HG02571 (cell line): ENCODE measurements around the gene CFAP52.
"Not testable (repeated sequence)": the region's sequence is repeated elsewhere in the genome, so short reads cannot be mapped to it uniquely, and the experiment has no call there.

ENCODE experiments used
- ATAC-seq: cut with Tn5 transposase; IDR thresholded peaks from one replicate; pipeline ENCODE4 v1.9.1; 2021; ENCODE audit warnings: mild to moderate bottlenecking, moderate library complexity; ENCODE audit not compliant: unreplicated experiment

The CFAP52 gene

DNA sequence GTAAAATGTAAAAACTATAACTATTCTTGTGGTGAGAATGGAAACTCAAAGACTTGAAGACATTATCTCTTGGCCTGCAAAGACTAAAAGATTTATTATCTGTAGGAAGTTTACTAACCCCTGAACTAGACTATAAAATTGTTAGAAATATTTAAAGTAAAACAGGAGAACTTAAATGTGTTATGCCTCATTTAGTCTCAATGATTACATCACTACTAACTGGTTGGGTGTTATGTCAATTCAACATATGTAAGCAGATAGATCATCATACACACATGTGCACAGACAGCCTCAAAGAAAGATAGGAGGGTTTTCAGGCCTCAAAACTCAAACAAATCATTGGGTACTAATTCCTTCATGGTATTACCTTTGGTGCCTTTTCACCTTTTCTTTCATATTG, 8.4 kb upstream of the CFAP52 start:
- ATAC-seq = no peak

DNA sequence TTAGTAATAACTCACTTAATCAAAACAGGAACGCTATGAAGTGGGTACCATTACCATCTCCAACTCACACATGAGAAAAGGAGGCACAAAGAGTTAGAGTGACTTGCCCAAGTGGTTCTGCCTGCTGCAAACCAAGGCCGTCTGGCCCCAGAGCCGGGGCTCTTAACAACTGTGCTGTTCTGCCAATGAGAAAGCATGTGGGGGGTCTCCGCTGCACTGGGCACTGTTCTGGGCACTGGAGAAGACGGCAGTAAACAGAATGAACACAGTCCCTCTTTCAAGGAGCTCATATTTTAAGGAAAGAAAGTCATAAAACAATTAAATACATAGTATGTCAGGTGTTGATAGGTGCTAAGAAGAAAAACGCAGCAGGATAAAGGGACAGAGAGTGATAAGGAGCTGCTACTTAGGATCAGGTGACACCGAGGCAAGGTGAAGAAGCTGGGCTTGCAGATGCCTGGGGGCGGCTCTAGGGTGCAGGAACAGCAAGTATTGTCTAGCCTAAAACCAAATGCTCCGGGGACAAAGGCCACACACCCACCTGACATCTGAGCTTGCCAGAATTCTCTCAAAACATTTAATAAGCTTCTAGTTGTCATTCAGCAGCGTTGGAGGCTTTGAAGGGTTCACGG, 7.4 kb upstream of the CFAP52 start:
- no peak for ATAC-seq

DNA sequence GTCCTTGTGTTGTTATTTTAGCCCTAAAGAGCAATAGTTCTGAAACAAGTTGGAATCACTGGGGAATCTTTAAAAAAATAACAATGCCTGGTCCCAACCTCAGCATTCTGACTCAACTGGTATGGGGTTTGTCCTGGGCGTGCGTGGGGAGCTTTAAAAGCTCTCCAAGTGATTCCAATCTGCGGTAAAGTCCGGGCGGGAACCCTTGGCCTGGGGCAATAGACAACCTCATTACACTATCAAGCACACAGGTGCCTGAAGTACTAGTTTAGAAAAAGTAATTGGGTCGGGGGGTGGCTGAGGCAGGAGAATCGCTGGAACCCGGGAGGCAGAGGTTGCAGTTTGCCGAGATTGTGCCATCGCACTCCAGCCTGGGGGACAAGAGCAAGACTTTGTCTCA, 5.2 kb upstream of the CFAP52 start:
- no peak for ATAC-seq

DNA sequence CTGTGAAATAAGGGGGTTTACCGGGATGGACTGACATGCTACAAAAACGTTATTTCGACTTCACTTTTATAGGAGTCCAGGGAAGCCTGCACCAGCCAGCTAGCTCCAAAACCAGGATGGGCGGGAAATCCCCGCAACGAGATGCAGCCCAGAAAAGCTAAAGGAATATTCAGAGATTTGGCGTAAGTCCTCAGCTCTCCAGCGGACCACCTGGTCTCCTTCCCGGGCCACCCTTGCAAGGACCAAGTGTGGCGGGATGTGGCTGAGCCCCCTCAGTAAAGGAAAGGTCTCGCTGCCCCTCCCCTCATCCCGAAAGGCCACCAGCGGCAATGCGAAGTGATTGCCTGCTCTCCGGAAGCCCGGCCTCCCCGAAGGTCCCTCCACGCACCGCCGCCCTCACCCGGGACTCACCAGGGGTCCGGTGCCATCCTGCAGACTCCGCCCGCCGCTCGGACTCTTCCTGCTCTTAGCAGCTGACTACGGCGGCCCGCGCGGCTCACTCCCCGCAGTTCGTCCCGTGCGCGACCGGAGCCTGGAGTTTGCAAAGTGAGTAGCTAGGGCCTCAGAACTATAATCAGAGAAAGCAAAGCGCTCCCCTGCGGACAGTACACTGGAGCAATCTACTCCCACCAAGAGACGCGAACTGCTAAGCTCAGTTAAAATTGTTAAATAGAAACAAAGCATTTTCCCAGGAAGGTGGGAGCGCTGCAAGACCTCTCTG, 901 bp upstream of the CFAP52 start, which contains the start of gene STX8:
Gene STX8, minus strand, starts transcription at position 440 of the 721 bp plus-strand sequence. Its CDS starts 12 bp downstream, at position 428.
- ATAC-seq = peak; percentile 70

DNA sequence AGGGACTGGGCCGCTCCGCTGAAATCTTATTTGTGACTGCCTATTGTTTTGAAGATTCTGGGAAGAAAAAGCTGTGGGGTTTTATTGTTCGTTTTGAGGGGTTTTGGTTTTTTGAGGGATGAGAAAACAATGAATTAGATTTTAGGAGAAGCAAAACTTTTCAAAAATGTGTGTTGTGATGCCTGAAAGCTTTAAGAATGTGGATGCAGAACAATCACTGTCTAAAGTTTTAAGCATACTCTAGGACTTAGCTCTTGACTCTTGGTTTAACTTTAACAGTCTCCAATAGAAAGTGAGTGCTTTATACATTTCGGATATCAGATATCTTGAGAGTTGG, 899 bp downstream of the CFAP52 start:
- ATAC-seq = no peak

DNA sequence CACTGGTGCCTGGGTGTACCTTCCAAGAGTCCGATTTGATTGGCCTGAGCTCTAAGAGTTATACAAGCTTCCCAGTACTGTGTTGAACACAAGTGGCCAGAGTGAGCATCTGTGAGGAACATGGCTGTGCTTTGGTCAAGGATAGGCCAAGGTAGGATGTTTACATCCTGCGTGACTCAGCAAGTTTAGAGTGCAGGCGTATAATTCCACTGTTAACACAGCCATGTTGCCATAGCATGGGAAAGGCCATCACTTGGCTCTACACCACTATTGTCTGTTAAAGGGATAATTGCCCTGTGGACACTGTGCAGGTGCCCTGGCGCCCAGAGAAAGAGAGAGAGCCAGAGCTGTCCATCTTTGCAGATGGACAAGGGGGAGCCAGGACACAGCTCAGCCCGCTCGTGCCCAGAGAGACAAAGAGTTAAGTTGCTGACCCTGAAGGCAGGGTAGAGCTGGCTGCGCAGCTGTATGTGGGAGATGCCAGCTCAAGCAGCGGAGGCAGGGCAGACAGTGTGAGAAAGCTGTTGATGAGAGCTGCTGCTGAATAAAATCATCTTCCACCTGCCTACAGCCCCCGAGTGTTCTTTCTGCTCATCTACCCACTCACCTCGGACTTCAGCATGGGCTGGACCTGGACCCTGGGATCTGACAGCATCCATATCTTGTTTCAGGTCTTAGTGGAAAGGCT, 11.7 kb downstream of the CFAP52 start:
- ATAC-seq = no peak

DNA sequence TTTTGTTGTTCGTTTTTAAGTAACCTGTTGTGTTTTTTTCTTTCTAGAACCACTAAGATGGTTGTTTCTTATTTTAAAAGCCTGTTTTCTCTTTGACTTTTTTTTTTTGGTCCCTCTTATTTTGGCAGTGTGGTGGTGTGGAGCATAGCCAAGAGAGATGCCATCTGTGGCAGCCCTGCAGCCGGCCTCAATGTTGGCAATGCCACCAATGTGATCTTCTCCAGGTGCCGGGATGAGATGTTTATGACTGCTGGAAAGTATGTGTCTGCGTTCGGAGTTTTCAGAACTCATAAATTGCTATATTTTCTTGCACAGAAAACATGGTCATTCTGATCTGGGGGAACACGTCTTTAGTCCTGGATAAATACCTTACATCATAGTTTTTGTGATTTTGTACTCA, 17.6 kb downstream of the CFAP52 start:
- ATAC-seq = no peak

DNA sequence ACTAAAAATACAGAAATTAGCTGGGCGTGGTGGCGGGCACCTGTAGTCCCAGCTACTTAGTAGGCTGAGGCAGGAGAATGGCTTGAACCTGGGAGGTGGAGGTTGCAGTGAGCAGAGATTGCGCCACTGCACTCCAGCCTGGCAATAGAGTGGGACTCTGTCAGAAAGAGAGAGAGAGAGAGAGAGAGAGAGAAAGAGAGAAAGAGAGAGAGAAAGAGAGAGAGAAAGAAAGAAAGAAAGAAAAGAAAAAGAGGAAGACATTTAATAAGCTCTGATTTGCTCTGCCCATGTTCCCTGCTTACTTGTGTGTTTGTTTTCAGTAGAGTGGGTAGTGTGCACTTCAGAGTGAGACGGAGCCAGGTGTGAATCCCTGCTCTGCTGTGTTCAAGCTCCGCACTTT, 21.2 kb downstream of the CFAP52 start:
- not testable (repeated sequence) for ATAC-seq

DNA sequence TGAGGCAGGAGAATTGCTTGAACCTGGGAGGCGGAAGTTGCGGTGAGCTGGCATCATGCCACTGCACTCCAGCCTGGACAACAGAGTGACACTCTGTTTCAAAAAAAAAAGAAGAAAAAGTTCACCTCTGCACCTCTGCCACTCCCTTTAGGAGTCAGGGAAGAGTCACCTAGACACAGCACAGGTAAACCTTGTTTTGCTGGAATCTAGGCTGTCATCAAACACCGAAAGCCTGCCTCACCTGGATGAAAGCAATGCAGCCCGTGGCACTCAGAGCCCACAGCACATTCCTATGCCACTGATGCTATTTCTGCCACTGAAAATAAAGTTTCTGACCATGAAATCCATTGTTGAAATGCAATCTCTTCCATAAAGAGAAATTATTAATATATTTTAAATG, 22.2 kb downstream of the CFAP52 start:
- no peak for ATAC-seq

DNA sequence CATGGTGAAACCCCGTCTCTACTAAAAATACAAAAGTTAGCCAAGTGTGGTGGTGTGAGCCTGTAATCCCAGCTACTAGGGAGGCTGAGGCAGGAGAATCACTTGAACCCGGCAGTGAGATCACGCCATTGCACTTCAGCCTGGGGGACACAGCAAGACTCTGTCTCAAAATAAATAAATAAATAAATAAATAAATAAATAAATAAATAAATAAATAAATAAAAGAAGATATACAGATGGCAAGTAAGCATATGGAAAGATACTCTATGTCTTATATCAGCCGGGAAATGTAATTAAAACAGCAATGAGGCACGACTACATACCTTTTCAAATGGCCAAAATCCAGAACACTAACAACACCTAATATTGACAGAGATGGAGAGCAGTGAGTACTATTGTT, 28.1 kb downstream of the CFAP52 start:
- ATAC-seq = not testable (repeated sequence)

DNA sequence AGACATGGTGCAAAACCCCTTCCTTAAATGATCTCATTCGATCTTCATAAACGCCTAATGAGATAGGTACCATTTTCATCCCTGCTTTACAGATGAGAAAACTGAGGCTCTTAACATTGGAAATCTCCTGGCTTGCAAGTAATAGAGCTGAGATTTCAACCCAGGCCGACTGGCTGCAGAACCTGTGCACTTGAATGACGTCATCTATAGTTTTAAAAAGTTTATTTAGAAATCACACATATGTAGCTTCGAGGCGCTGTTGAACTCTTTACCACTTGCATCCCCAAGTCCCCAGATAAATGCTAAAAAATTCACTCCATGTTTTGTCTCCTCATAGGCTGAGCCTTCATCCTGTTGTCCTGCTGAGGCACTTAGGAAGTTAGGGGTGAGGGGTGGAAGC, 30.0 kb downstream of the CFAP52 start:
- no peak for ATAC-seq

DNA sequence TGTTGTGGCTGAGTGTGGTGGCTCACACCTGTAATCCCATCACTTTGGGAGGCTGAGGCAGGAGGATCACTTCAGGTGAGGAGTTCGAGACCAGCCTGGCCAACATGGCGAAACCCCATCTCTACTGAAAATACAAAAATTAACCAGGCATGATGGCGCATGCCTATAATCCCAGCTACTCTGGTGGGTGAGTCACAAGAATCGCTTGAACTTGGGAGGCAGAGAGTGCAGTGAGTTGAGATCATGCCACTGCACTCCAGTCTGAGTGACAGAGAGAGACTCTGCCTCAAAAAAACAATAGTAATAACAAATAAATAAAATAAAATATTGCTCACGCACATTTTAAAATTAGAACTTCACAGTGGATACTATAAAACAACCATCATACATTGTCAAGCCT, 30.6 kb downstream of the CFAP52 start:
- not testable (repeated sequence) for ATAC-seq

DNA sequence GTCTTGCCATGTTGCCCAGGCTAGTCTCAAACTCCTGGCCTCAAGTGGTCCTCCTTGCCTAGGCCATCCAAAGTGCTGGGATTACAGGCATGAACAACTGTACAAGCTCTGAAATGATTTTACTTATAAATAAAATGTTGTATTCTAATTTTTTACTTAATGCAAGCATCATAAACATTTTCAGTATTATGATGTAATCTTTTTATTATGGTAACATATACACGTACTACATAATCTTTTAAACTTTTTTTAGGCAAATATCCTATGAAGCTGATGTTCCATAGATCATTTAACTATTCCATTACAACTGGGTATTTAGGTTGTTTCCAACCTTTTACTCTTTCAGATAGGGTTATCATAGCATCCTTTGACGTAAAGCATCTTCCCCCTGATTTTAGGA, 35.1 kb downstream of the CFAP52 start:
- no peak for ATAC-seq

DNA sequence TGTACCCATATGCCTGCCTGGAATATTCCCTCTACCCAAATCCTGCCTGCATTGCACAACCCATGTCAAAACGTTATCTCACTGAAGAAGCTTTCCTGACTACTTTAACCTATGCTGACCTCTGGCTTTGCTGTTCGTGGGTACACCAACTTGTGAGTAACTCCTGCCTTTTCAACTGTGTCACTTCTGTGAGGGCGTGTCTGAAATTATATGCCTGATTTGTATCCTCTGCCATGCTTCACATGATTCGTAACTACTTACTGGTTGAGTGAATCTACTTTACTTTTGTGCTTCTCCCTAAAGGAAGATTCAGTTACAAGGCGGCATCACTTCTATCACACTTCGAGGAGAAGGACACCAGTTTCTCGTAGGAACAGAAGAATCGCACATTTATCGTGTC, 35.6 kb downstream of the CFAP52 start:
- ATAC-seq = no peak

DNA sequence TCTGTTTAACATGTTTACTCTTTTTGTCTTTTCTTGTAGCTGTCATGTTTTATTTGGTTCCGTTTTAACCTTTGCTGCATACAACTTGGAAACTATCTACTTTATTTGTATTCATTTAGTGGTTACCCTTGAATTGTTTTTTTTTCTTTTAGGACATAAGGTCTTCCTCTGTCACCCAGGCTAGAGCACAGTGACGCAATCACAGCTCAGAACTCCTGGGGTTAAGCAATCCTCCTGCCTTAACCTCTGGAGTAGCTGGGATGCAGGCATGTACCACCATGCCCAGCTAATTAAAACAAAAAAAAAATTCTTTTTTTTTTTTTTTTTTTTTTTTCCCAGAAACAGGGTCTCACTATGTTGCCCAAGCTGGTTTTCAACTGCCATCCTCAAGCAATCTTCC, 39.0 kb downstream of the CFAP52 start:
- ATAC-seq = no peak

DNA sequence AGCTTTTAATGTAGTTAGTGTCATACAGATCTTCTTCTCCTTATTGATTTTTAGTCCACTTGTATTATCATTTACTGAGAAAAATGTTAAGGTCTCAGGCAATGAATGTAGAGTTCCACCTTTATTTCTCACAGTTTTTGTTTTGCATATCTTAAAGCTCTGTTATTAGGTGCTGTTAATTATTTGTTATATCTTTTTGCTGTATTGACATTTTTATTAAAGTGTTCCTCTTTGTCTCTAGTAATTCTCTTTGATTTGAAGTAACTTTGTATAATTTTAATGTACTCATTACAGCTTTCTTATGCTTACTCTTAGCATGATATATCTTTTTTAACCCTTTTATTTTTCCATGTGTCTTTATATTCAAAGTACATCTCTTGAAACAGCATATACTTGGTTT, 46.5 kb downstream of the CFAP52 start:
- ATAC-seq = no peak

DNA sequence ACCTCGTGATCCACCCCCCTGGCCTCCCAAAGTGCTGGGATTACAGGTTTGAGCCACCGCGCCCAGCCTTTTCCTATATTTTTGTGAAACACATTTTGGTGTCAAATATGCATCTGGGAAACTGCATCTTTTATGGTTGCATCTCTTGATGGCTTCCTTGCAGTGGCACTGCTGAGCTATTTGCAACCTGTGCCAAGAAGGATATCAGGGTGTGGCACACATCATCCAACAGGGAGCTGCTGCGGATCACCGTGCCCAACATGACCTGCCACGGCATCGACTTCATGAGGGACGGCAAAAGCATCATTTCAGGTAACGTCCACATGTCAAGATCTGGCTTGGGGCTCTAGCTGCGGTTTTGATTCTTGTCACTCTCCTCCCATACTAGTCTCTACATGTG, 52.1 kb downstream of the CFAP52 start:
- no peak for ATAC-seq

DNA sequence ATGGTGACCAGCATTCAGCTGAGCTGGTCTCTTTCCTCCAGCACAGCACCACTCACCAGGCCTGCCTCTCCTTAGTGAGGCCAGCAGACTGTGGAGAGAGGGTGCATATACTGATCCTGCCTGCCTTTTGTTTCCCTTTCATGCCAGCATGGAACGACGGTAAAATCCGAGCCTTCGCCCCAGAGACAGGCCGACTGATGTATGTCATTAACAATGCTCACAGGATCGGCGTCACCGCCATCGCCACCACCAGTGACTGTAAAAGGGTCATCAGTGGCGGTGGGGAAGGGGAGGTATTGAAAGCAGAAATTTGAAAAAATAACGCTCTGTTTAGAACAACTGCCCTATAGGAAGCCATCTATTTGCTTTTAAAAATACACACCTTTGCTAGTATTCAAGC, 56.3 kb downstream of the CFAP52 start:
- no peak for ATAC-seq

DNA sequence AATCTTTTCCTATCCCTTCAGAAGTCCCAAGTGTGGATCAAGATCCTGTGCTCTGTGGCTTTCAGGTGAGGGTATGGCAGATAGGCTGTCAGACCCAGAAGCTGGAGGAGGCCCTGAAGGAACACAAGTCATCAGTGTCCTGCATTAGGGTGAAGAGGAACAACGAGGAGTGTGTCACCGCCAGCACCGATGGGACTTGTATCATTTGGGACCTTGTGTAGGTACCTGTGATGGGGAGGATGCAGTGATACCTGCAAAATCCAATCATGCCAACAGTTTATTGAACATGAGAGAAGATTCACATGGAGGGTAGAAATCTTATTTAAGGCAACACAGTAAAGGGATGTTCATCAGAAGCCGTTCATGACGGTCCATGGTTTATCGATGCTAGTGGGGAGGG, 58.9 kb downstream of the CFAP52 start:
- ATAC-seq = no peak

DNA sequence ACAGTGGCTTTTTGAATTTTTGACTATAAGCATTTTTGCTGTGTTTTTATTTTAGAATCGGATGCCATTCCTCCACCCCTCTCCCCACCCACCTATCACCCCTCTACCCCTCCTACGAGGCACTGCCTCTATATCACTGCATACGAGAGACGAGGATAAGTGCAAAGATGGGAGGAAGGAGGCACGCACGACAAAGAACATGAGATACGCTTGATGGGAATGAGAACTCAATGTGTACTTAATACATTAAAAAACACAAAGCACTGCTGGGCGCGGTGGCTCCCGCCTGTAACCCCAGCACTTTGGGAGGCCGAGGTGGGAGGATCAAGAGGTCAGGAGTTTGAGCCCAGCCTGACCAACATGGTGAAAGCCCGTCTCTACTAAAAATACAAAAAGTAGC, 60.1 kb downstream of the CFAP52 start:
- no peak for ATAC-seq

DNA sequence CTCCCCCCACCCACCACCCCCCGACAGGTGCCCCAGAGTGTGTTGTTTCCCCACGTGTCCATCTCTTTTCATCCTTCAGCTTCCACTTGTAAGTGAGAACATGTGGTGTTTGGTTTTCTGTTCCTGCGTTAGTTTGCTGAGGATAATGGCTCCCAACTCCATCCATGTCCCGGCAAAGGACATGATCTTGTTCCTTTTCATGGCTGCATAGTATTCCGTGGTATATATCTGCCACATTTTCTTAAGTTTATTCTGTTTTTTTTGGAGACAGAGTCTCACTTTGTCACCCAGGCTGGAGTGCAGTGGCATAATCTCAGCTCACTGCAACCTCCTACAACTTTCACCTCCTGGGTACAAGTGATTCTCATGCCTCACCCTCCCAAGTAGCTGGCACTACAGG, 63.9 kb downstream of the CFAP52 start:
- ATAC-seq = not testable (repeated sequence)

DNA sequence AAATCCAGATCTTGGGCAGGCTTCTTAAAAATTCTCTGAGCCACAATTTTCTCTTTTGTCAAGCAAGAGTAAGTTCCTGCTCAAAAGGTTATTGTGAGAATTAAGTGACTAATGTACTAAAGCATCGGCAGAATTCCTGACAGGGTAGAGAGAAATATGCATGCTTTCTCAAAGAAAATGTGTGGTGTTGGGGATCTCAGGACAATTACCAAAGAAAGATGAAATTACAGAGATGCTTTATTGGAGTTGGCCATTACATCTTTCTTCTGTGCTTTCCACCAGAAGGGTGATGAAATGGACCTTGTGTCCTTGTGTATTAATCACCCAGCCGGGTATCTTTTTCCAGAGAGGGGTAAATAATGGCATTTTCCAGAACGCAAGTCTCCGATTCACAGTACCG, 67.2 kb downstream of the CFAP52 start:
- ATAC-seq = no peak
